ES-I3 (cell line): ENCODE measurements around the gene CPOX.
"Not testable (repeated sequence)": the region's sequence is repeated elsewhere in the genome, so short reads cannot be mapped to it uniquely, and the experiment has no call there.

Source experiments
- H3K36me3 ChIP-seq: 2 replicates; pipeline ENCODE4 v1.6.1; 2013; ENCODE audit warnings: mild to moderate bottlenecking, low read length, control low read depth, moderate library complexity; ENCODE audit not compliant: insufficient read depth
- H3K4me1 ChIP-seq: 2 replicates; pipeline ENCODE4 v1.6.1; 2013; ENCODE audit warnings: mild to moderate bottlenecking, control low read depth, low read length; ENCODE audit not compliant: insufficient read depth
- H3K9ac ChIP-seq: 2 replicates; pipeline ENCODE4 v1.6.1; 2013; ENCODE audit warnings: low read depth, mild to moderate bottlenecking, low read length, moderate library complexity
- H3K9me3 ChIP-seq: 2 replicates; pipeline ENCODE4 v1.6.1; 2013; ENCODE audit warnings: mild to moderate bottlenecking, low read length, moderate library complexity; ENCODE audit not compliant: control insufficient read depth, insufficient read depth

The CPOX gene

DNA sequence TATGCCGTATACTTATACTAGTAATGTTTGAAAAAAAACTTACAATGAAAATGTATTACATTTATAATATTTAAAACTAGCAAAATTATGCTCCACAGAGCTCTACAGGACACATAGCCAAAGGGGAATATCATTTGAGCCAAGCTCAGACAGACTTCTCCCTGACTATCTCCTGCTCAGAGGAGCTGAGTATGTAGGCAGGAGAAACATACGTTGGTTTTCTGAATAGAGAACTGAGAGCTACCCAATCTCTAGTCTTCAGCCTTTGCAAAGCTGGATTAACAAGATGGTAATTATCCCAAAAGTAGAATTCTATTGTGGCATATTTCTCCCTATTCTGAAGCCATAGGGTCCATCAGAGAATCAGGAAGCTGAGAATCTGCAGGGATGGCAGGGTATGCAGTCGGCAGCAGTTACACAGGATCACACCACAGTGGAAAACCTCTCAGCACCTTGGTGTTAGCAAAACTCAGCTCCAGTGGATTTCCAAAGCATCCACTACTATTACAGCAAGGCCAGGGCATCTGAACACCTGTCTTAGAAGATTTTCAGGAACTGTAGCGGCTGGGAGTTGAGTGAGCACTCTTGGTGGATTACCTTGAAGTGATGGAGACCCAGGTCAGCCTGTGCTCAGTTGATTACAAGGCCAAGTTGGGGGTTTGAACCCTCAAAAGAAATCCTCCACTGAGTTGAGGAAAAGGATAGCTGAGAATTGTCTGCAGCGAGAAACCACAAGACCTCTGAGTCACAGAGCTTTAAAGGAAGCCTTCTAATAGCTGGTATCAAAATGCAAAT, 31.5 kb downstream of the CPOX start:
- H3K36me3 ChIP-seq = no peaks in the 10 kb centered on the region
- no peaks in the 10 kb centered on the region for H3K9me3 ChIP-seq
- no peak overlapping the region for H3K9ac ChIP-seq
- H3K4me1 ChIP-seq = no peaks in the 10 kb centered on the region

DNA sequence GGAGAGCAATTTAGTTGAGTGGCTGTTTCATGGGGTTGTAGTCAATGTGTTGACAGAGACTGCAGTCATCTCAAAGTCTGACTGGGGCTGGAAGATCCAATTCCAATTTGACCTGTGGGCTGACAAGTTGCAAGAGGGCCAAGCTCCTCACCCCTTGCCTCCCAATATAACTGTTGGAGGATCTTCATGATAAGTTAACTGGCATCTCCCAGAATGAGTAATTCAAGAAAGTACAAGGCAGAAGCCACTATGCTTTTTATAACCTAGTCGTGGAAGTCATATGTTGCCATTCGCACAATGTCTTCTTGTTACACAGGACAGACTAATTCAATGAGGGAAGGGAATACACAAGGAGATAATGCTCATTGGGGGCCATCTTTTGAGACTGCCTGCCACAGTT, 32.5 kb downstream of the CPOX start:
- Histone ChIP-seq H3K9me3 (no peaks in the 10 kb centered on the region), H3K36me3 (no peaks in the 10 kb centered on the region), H3K4me1 (no peaks in the 10 kb centered on the region), H3K9ac (no peak overlapping the region)

DNA sequence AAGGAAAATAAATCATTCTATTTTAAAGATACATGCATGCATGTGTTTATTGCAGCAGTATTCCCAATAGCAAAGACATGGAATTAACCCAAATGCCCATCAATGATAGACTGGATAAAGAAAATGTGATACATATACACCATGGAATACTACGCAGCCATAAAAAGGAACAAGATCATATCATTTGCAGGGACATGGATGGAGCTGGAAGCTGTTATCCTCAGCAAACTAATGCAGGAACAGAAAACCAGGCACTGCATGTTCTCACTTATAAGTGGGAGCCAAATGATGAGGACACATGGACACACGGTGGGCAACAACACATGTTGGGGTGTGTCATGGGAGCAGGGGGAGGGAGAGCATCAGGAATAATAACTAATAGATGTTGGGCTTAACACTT, 33.6 kb downstream of the CPOX start:
- not testable (repeated sequence) for H3K4me1 ChIP-seq, H3K9me3 ChIP-seq, H3K9ac ChIP-seq, H3K36me3 ChIP-seq

DNA sequence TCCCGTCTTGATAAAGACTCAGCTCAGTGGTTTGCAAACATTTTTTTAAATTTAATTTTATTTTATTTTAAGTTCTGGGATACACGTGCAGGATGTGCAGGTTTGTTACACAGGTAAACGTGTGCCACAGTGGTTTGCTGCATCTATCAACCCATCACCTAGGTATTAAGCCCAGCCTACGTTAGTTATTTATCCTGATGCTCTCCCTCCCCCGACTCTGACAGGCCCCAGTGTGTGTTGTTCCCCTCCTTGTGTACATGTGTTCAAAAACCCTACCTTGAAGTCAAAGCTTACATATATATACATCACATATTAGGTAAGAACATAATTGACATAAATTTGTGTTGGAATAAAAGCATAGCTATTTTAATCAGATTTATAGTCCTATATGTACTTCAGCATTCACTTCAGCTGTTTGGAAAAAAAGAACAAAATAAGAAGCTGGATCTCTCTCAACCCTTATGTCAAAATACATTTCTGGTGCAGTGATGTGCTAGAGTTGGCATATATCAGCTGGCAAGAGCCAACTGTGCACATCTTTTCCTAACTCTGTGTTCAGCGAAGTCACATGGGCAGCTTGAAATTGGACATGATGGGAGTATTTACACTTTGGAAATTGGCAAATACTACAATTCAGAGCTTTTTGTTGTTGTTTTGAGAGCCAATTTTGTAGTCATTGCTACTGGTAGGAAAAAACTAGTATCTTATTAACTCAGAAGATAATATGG, 35.1 kb downstream of the CPOX start:
- H3K9me3 ChIP-seq = no peaks in the 10 kb centered on the region
- no peaks in the 10 kb centered on the region for H3K36me3 ChIP-seq
- H3K4me1 ChIP-seq = no peaks in the 10 kb centered on the region
- H3K9ac ChIP-seq = no peak overlapping the region

DNA sequence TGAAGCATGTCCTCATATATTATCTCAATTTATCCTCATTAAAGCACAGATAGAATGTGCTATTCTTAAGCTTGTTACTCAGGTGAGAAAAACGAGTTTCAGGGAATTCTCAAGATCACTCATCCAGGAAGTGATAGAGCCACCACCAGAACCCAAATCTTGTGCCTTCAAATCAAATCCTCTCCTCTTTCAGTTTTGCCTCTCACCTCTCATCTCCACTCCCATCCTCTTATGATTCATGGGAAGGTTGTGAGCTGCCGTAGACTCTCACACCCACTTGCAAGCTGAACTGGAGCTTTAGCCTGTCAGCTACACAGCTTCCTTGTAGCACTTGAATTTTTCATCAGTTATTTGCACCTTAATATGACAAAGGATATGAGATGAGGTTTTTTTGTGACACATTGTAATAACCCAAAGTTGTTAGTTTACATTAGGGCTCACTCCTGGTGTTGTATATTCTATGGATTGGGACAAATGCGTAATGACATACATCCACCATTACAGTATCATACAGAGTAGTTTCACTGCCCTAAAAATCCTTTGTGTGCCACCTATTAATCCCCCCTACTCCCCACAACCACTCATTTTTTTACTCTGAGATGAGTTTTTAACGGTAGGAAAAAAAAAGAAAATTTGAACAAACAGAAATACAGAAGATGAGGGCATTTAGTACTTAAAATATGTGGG, 35.9 kb downstream of the CPOX start:
- Histone ChIP-seq H3K9me3 (no peaks in the 10 kb centered on the region), H3K4me1 (no peaks in the 10 kb centered on the region), H3K9ac (no peak overlapping the region), H3K36me3 (no peaks in the 10 kb centered on the region)

DNA sequence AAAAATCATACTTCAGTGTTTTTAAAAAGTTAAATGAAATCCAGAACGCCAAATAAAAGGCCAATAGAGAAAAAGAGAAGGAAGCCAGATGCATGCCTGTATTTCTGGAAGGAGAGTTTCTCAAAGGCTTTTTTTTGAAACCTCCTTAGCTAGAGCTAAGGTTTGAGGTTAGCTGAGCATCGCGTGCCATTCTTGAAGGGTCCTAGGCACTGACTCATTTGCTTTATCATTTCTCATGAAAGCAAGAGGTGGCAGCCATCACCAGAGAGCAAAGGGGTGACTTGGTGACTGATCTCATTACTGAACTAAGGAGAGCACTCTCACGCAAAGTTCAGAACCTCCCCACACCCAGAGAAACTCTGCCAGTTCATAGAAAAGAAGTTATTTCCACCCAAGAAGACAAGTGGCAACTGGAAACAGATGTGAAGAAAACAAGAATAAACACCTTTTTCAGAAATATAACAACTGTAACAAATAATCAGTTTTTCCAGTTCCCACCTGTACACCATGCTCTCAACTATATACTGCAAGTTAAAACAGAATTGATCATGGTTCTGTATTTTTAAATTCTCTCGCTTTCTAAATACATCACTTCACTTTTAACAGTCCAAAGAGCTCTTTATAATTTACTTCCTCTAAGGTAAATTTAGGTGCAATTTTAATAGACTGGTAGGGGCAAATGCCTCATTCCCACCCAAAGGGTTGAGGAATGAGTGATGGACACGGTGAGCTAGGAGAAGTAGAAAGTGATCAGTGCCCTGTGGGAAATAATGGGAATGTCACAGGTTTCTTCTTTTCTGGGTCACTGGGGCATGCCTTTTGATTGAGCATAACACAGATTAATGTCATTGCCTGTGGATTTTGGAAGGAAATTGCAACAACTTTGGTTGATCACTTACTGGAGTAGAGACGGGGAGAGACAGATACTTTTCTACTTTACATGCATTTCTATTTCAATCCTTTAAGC, 37.0 kb downstream of the CPOX start:
- no peaks in the 10 kb centered on the region for H3K4me1 ChIP-seq
- H3K9me3 ChIP-seq = no peaks in the 10 kb centered on the region
- H3K36me3 ChIP-seq = no peaks in the 10 kb centered on the region
- H3K9ac ChIP-seq = no peak overlapping the region

DNA sequence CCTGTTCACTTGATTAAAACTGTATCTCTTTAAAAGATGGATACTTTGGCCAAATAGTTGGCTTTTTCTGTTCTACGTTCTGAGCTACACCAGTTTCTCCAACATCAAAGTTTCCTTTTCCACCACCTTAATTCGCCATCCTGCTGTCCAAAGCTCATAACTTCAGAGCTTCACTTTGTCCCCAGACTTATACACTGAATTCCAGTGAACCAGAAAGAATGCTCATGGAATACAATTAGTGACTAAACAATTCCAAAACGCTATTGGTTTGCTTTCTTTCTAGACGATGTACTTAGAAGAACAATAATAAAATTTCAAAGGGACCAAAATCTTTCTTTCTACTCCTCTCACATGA, 38.4 kb downstream of the CPOX start:
- H3K36me3 ChIP-seq = no peaks in the 10 kb centered on the region
- H3K4me1 ChIP-seq = no peaks in the 10 kb centered on the region

DNA sequence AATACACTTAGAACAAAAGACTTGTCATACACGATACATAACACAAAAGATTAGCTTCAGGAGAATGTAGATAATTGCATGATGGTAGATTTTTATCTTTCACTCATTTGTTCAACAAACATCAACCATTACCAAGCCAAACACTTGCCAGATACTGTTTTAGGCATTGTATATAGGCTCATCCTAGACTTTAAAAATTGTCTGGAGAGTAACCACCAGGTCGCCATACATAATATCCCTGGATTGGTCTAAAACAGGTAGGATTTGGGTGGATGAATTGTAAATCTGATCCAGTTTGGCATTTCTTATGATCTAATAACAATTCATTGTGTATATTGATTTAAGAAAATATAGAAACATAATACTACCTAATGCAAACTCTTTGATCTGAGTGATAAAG, 38.8 kb downstream of the CPOX start:
- Histone ChIP-seq H3K36me3 (no peaks in the 10 kb centered on the region), H3K9ac (no peak overlapping the region), H3K4me1 (no peaks in the 10 kb centered on the region), H3K9me3 (no peaks in the 10 kb centered on the region)

More for the DNA sequence above, 38.4 kb downstream of the CPOX start:
- Histone ChIP-seq H3K9me3 (no peaks in the 10 kb centered on the region), H3K9ac (no peak overlapping the region)

DNA sequence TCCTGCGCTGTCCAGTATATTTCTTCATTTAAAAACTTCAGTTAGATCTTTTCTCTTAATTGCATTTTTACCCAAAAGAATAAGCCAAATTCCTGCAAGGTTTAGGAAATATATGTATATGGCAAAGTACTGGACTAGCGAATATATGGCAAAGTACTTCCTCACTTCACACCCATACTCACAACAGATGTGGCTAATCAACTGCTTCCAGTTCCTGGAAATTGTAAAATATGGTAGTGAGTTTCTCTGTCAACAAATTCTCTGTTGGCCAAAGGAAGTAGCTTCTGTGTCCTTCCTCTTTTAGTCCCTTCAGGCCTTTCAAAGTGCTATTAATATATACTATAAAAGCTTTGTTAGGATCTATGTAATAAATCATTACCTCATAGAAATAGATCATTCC, 39.7 kb downstream of the CPOX start:
- Histone ChIP-seq H3K9ac (no peak overlapping the region), H3K9me3 (no peaks in the 10 kb centered on the region), H3K36me3 (no peaks in the 10 kb centered on the region), H3K4me1 (no peaks in the 10 kb centered on the region)

DNA sequence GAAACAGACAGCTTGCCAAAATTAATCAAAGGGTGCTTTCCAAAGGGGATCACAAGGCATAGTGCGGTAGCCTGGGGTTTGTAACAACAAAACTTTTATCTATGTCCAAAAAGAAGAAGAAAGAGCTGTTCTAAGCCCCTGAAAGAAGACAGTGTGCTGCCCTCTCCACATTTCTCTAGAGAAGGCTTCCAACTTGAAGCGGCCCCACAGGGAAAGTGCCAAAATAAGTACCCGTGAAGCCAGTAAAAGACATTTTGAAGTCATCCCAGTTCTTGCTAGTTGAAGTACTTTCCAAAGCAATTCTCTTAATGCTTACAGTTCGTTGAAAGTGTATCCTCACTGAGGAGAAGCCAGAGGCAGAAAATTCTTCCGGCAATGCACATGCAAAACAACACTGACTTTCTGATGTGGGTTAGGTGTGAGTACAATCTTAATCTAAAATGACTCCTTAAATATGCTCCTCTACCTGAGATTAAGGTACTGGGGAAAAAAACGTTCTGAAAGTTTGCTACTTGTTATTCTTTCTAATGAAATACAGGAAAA, 40.3 kb downstream of the CPOX start:
- H3K4me1 ChIP-seq = no peaks in the 10 kb centered on the region
- no peak overlapping the region for H3K9ac ChIP-seq

DNA sequence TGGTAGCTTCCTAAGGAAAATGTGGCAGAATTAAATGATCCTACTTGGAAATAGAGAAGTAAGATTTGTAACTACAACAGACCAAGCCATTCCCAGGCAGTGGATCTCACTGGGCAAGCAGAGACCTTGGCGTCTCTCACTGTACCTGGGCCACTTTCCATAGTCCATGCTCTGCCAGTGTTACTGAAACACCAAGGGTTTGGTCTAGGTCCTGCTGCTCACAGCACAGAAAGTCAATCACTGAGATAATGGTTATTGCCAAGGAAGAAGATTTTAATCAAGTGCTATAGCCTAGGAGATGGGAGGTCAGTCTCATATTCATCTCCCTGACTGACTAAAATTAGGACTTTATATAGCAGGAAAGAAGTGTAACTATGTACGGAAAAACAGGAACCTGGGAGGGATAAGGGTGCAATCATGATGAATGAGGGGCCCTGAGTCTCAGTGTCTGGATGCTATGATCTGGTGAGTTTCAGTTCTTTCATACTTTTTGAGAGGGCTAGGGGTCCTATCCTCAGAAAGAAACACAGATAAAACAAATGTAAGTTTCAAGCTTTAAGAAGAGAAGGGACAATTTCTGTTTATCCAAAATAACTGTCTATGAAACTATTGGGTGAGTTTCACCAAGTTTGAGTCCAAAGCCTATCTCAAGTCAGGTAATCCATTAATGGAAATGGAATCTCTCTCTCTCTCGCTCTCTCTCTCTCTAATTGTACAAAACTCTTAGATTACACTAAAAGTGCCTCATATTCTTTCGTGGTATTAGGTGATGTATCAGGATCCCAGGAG, 41.0 kb downstream of the CPOX start:
- no peaks in the 10 kb centered on the region for H3K4me1 ChIP-seq
- no peak overlapping the region for H3K9ac ChIP-seq
- no peaks in the 10 kb centered on the region for H3K36me3 ChIP-seq
- H3K9me3 ChIP-seq = no peaks in the 10 kb centered on the region

More for the DNA sequence above, 40.3 kb downstream of the CPOX start:
- H3K36me3 ChIP-seq = no peaks in the 10 kb centered on the region
- H3K9me3 ChIP-seq = no peaks in the 10 kb centered on the region

DNA sequence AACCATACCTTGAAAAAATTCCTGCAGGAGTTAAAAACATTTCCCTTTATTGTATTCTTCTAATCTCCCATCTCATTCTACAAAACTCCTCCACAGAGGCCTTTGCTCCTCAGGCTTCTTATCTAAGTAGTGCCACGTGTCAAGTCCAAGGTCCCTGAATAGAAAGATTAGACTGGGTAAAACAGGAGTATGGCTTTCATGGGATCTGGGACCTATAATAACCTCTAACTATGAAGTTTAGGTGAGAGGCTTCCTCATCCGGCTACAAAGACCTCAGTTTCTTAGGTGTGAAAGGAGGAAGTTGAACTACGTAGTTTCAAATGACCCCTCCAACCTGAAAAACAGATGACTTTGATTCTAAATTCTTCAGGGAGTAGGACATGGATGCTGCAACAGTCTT, 41.7 kb downstream of the CPOX start:
- no peak overlapping the region for H3K9ac ChIP-seq
- H3K36me3 ChIP-seq = no peaks in the 10 kb centered on the region
- H3K9me3 ChIP-seq = no peaks in the 10 kb centered on the region
- H3K4me1 ChIP-seq = no peaks in the 10 kb centered on the region

DNA sequence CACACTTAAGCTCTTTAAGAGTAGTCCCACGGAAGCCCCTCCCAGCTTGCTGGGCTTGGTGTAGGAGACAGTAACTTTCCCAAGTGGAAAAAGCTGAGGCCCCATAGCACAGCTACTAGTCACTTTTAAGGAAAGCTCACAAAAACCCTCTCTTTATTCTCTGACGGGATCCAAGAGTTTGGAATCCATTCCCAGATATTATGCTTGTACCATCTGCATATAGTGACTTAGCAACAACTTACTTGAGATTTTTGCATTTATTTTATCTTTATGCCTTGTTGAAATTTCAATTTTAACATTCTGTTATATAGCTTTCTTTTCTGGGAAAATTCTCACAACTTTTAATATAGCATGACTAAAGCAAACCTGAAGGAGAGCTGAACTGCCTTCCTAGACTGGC, 42.2 kb downstream of the CPOX start:
- H3K9ac ChIP-seq = no peak overlapping the region
- H3K9me3 ChIP-seq = no peaks in the 10 kb centered on the region
- H3K4me1 ChIP-seq = no peaks in the 10 kb centered on the region
- H3K36me3 ChIP-seq = no peaks in the 10 kb centered on the region
